Measurements from ENCODE around the gene FAM114A1. TPM values are rescaled to one million over a fixed set of nuclear protein-coding genes. Genes with fewer than 3 reads are reported as not detected.
"Not testable (repeated sequence)": the region's sequence is repeated elsewhere in the genome, so short reads cannot be mapped to it uniquely, and the experiment has no call there.

The FAM114A1 gene
- total RNA-seq, 2 experiments from 2014 or later, result 0.16 to 0.20 TPM

GRCh38 chr4:38983787-38984598 is 116.4 kb downstream of the FAM114A1 start:
- ChIA-PET POLR2A (interaction anchor here (1.2 kb wide), 1 partner anchor 10 kb away, joined by 4 read pairs; no protein-coding TSS in a partner anchor), CTCF (interaction anchor here (0.7 to 1.4 kb wide), 5 partner anchors 32 to 180 kb away, joined by 3 read pairs; no protein-coding TSS in a partner anchor)
- Mint-ChIP-seq H3K36me3 (ENCODE audit: low read depth) (peaks cover 45% of the 10 kb centered on the region), H3K4me1 (ENCODE audit: low read depth) (peaks cover 59% of the 10 kb centered on the region), H3K27me3 (no peaks in the 10 kb centered on the region), H3K27ac (peak overlapping the region; percentile 53), H3K9me3 (no peaks in the 10 kb centered on the region), H3K4me3 (no peak overlapping the region)
- no peak for TF ChIP-seq CTCF (IDR thresholded peaks at IDR 0.05)
- DNase-seq (no peak), ATAC-seq (no peak)
- intact Hi-C loops (cut with micrococcal nuclease), result loop anchor here (5.0 to 10.0 kb wide), 2 partner anchors 37 to 51 kb away; partner anchors contain the start of gene TMEM156

- POLR2A ChIA-PET, result interaction anchor here (0.6 kb wide), 1 partner anchor 293 kb away, joined by 3 read pairs; no protein-coding TSS in a partner anchor
- ATAC-seq, result no peak
- CTCF ChIA-PET, result interaction anchor here (1.3 to 1.9 kb wide), 5 partner anchors 27 to 181 kb away, joined by 3 to 7 read pairs (median 3); partner anchors contain the start of gene TLR1
- H3K4me1 Mint-ChIP-seq (ENCODE audit: low read depth), result peaks cover 49% of the 10 kb centered on the region
- intact Hi-C loops (cut with micrococcal nuclease), result loop anchor here (10.0 kb wide), 1 partner anchor 49 kb away; the partner anchor contains the start of gene TMEM156
- H3K36me3 Mint-ChIP-seq (ENCODE audit: low read depth), result peaks cover 40% of the 10 kb centered on the region
- peak overlapping the region; percentile 19 for H3K27ac Mint-ChIP-seq
- H3K27me3 Mint-ChIP-seq, result no peaks in the 10 kb centered on the region
- DNase-seq, result no peak
- TF ChIP-seq CTCF (IDR thresholded peaks at IDR 0.05), result no peak
- no peak overlapping the region for H3K4me3 Mint-ChIP-seq
- no peaks in the 10 kb centered on the region for H3K9me3 Mint-ChIP-seq
These were observed 117.9 kb downstream of the FAM114A1 start for GRCh38 chr4:38985410-38986100.

- TF ChIP-seq CTCF (IDR thresholded peaks at IDR 0.05), result no peak
- Mint-ChIP-seq H3K9me3 (no peaks in the 10 kb centered on the region), H3K36me3 (ENCODE audit: low read depth) (peaks cover 22% of the 10 kb centered on the region), H3K4me3 (no peak overlapping the region), H3K27me3 (no peaks in the 10 kb centered on the region), H3K4me1 (ENCODE audit: low read depth) (peaks cover 30% of the 10 kb centered on the region), H3K27ac (no peak overlapping the region)
- DNase-seq (no peak), ATAC-seq (no peak)
- POLR2A ChIA-PET, result no interaction called here
- CTCF ChIA-PET, result interaction anchor here (1.0 kb wide), 1 partner anchor 228 kb away, joined by 3 read pairs; no protein-coding TSS in a partner anchor
- intact Hi-C loops (cut with micrococcal nuclease), result loop anchor here (10.0 kb wide), 1 partner anchor 47 kb away; the partner anchor contains the start of gene TMEM156
These were observed 119.9 kb downstream of the FAM114A1 start for GRCh38 chr4:38987491-38987890.

GRCh38 chr4:38988353-38988752 is 120.7 kb downstream of the FAM114A1 start:
- ATAC-seq, POLR2A ChIA-PET, H3K27ac Mint-ChIP-seq, H3K9me3 Mint-ChIP-seq, DNase-seq, H3K27me3 Mint-ChIP-seq, CTCF ChIA-PET, H3K4me3 Mint-ChIP-seq: not testable (repeated sequence)
- Mint-ChIP-seq H3K4me1 (ENCODE audit: low read depth) (peaks cover 30% of the 10 kb centered on the region), H3K36me3 (ENCODE audit: low read depth) (peaks cover 22% of the 10 kb centered on the region)
- intact Hi-C loops (cut with micrococcal nuclease), result loop anchor here (10.0 kb wide), 1 partner anchor 46 kb away; the partner anchor contains the start of gene TMEM156

GRCh38 chr4:38989487-38989886 is 121.9 kb downstream of the FAM114A1 start:
- no peak overlapping the region for H3K27ac Mint-ChIP-seq

More at GRCh38 chr4:38989487-38989886, 121.9 kb downstream of the FAM114A1 start:
- Mint-ChIP-seq H3K36me3 (ENCODE audit: low read depth) (peaks cover 19% of the 10 kb centered on the region), H3K9me3 (no peaks in the 10 kb centered on the region), H3K4me1 (ENCODE audit: low read depth) (peaks cover 20% of the 10 kb centered on the region), H3K27me3 (no peaks in the 10 kb centered on the region), H3K4me3 (no peak overlapping the region)
- TF ChIP-seq CTCF (IDR thresholded peaks at IDR 0.05), result no peak
- DNase-seq, result no peak
- ATAC-seq, result no peak
- CTCF ChIA-PET, result interaction anchor here (1.1 kb wide), 1 partner anchor 17 kb away, joined by 3 read pairs; no protein-coding TSS in a partner anchor
- POLR2A ChIA-PET, result no interaction called here
- intact Hi-C loops (cut with micrococcal nuclease), result loop anchor here (10.0 kb wide), 1 partner anchor 45 kb away; the partner anchor contains the start of gene TMEM156
